GM19035 (cell line): ENCODE data around the gene ENPEP.
"Not testable (repeated sequence)": the region's sequence is repeated elsewhere in the genome, so short reads cannot be mapped to it uniquely, and the experiment has no call there.

Experiments used
- ATAC-seq: cut with Tn5 transposase; IDR thresholded peaks from one replicate; pipeline ENCODE4 v1.9.1; 2021; ENCODE audit not compliant: unreplicated experiment

ENPEP gene, protein sequence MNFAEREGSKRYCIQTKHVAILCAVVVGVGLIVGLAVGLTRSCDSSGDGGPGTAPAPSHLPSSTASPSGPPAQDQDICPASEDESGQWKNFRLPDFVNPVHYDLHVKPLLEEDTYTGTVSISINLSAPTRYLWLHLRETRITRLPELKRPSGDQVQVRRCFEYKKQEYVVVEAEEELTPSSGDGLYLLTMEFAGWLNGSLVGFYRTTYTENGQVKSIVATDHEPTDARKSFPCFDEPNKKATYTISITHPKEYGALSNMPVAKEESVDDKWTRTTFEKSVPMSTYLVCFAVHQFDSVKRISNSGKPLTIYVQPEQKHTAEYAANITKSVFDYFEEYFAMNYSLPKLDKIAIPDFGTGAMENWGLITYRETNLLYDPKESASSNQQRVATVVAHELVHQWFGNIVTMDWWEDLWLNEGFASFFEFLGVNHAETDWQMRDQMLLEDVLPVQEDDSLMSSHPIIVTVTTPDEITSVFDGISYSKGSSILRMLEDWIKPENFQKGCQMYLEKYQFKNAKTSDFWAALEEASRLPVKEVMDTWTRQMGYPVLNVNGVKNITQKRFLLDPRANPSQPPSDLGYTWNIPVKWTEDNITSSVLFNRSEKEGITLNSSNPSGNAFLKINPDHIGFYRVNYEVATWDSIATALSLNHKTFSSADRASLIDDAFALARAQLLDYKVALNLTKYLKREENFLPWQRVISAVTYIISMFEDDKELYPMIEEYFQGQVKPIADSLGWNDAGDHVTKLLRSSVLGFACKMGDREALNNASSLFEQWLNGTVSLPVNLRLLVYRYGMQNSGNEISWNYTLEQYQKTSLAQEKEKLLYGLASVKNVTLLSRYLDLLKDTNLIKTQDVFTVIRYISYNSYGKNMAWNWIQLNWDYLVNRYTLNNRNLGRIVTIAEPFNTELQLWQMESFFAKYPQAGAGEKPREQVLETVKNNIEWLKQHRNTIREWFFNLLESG

DNA sequence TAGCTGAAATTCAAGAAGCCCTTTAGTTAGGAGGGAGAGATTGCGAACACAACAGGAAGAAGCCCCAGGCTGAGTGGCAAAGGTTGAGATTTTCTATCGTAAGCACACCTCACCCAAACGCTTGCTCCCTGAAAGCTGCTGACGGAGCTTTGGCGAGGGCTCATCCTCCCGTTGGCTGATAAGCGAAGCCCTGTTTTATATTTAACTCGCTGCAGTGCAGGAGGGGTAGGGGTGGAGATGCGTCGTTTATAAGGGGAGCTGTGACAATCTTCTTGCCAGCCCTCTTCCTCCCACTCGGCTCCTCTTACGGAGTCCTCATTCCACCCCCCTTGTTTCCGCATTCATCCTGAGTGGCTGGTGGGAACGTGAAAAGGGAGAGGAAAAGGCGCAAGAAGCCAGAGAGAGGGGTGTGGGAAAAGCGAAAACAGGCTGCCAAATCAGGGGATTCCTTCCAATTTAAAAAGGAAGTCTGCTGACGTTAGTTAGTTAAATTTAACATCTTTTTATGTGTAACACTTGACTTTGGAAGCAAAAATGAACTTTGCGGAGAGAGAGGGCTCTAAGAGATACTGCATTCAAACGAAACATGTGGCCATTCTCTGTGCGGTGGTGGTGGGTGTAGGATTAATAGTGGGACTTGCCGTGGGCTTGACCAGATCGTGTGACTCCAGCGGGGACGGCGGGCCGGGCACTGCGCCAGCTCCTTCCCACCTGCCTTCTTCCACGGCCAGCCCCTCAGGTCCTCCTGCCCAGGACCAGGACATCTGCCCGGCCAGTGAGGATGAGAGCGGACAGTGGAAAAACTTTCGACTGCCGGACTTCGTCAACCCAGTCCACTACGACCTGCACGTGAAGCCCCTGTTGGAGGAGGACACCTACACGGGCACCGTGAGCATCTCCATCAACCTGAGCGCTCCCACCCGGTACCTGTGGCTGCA lies at the start of gene ENPEP:
ENPEP (plus strand) TSS at position 275 of the 938 bp plus-strand sequence; CDS start at position 535, 260 bp downstream.
- no peak for ATAC-seq

DNA sequence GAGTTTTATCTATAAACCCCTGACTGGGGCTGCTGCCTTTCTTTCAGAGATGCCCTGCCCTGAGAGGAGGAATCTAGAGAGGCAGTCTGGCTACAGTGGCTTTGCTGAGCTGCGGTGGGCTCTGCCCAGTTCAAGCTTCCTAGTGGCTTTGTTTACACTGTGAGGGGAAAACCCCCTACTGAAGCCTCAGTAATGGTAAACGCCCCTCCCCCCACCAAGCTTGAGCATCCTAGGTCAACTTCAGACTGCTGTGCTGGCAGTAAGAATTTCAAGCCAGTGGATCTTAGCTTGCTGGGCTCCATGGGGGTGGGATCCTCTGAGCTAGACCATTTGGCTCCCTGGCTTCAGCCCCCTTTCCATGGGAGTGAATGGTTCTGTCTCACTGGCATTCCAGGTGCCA lies 44.1 kb upstream of the ENPEP start:
- ATAC-seq: not testable (repeated sequence)

DNA sequence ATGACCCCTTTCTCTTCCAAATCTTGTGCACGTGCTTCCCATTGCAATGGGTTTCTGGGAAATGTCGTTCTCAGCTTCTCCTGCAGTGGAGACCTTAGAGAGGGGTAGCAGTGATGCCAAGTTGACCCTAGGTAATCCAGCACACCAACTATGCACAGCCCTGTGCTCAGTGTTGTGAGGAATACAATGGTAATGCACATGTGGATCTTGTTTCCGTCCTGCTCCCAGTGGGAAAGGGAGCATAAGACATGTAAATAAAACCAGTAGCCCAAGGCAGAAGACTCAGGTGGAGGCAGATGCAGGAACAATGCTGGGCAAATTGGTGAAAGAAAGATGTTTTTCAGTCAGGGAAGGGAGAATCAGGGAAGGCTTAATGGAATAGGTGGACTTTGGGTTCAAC lies 38.7 kb upstream of the ENPEP start:
- ATAC-seq: not testable (repeated sequence)

DNA sequence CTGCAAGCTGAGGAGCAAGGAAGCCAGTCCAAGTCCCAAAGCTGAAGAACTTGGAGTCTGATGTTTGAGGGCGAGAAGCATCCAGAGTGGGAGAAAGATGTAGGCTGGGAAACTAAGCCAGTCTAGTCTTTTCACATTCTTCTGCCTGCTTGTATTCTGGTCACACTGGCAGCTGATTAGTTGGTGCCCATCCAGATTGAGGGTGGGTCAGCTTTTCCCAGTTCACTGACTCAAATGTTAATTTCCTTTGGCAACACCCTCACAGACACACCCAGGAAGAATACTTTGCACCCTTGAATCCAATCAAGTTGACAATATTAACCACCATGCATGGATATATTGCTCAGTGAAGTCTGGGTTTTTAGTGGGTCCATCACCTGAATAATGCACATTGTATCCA lies 36.7 kb upstream of the ENPEP start:
- not testable (repeated sequence) for ATAC-seq

DNA sequence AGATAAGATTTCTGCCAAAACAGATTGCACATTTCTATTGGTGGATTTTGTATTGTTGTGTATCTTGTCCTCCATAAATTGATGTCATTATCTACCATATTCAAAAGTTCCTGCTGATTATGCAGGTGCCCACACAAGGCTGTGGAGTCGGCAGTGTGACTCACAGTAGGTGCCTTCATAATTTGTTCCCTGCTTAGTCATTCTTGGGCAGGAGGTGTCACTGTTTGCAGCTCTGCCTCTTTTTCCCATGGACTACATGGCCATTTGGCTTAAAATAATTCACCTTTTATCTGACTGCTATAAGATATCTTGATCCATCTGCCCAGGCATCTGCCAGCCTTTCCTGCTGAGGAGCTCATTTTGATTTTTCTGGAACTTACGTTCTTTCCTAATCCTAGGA lies 33.6 kb upstream of the ENPEP start:
- ATAC-seq: no peak

DNA sequence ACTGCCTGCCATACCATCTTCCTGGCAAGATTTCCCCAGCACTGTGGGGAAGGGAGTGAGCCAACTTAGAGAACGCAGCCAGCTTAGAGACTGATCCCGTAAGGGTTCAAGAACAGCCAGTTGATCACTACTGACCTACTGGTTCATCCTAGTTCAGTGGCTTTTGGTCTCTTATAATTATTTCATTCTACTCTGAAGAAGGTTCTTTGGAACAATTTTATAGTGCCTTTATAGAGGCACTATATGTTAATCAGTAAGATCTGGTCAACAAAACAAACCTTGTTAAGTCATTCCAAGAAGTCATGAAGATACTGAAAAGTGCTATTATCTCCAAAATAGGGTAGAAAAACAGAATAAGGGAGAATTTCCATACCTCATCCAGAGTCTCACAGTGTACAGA lies 33.2 kb upstream of the ENPEP start:
- ATAC-seq: no peak

DNA sequence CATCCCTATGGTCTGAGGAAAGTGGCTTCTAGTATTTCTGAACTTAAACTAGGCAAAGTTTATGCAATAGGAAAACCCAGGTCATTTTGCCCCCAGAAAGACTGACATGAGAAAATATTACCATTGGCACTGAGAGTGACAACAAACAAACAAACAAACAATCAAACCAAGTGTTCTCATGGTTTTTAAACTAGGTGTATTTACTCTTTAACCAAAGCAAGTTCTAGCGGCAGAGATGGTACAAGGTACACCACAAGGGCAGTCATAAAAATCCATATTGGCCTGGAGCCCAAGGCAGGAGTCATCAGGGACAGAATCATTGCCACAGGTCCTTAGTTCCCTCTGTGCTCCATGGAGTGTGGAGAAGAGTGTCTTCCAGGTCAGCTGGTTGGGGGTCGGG lies 26.0 kb upstream of the ENPEP start:
- ATAC-seq: no peak

DNA sequence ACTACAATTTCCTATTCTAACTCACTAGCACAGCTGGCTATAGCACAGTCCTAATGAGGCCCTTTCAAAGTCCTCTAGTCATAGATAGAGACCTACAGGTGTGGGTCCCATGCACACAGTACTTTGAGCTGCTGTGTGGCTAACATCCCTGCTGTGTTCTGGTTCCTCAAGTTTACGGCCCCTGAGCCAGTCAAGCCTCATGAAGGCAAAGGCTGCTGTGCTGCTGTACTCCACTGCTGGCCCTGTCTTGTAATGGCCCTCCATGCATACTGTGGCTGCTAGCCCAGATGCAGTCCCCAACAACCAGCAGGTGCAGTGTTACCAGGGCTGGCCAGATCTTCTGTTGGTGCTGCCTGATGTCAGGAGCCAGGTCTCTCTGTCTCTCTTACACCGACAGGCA lies 23.4 kb upstream of the ENPEP start:
- no peak for ATAC-seq

DNA sequence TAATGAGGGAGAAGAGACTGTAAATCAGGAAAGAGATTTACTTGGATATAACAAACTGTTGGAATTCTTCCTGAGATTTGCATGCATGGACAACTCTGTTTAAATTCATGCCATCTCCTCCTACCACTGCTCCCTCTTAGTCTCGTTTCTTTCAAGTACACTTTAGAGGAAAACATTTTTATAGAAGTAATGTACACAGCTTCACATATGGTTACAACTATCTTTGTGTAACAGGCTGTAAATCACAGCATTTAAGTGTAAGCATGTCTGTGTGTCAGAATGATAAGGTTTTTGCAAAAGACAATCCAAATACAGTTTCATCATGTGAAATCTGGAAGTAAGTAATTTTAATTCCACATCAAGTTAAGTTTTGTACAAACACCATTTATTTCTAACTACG lies 21.5 kb upstream of the ENPEP start:
- ATAC-seq: no peak

DNA sequence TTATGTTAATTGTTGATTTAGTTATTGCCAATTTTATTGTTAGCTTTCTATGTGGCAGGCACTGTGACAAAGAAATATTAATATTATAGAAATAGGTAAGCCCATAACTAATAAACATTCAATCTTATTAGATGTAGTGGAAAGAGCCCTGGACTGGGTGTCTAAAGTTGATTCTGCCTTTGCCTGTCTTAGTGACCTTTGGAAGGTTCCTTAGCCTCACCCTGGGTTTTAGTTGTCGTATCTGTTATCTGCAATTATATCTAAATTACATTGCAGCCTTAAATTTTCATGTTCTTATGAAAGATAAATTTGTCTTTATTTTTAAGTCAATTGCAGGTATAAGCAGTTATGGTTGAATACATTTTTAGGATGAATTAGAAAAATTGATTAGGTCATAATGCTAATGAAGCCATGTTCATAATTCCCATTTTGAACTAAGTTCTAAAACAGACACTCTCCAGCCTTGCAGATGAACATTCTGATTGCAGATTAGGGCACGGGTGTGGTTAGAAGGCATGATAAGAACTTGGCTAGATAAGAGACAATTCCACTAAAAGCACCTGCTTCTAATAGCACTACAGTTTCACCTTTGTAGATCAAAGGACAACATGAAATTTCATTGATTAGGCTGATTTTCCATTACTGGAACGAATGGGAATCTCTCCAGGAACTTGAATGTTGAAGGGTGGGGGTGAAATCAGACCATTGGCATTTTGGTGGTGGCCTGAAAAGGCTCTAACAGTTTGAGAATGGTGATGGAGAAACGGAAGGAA lies 17.3 kb upstream of the ENPEP start:
- no peak for ATAC-seq

DNA sequence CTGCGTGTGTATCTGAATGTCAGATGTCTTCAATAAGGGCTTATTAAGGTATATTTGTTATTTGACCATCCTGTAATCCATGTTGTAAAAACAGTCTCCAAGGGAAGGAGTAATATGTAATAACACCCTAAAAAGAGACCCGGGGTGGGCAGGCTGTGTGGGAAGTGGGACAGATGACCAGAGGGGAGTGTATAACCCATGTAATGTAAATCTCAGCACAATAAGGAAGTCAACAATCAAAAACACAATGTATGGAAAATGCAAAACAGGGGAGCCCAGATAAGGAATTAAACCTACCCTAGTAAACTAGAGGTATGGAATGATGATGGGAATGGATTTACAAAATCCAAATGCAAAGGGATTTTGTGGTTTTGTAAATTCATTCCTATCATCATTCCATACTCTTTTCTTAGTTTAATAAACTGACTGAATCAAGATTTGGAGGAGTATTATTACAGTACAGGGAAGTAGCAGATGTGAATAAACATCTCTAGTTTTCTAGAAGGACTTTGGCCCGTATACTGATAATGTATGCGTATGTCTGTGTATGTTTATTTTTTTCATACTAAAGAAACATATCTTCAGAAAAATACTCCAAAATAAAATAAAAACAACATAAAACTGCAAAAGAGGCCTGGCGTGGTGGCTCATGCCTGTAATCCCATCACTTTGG lies 15.7 kb upstream of the ENPEP start:
- ATAC-seq: no peak

DNA sequence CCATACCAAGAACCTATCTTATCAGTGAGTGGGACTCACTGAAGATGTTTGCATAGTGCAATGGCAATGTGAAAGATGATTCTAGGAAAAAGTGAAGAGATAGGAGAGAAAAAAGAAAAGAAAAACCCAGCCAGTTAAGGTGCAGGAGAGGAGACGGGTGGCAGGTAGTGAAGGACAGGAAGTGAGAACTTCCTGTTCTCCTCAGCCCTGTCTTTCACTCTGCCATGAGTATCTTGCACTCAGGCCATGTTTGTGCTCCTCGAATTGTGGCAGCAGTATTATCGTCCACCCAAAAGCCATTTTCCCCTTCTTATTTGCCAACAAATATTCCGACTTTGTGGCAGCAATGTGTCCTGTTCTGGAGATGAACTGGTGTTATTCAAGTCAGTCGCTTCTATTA lies 8.6 kb upstream of the ENPEP start:
- no peak for ATAC-seq

DNA sequence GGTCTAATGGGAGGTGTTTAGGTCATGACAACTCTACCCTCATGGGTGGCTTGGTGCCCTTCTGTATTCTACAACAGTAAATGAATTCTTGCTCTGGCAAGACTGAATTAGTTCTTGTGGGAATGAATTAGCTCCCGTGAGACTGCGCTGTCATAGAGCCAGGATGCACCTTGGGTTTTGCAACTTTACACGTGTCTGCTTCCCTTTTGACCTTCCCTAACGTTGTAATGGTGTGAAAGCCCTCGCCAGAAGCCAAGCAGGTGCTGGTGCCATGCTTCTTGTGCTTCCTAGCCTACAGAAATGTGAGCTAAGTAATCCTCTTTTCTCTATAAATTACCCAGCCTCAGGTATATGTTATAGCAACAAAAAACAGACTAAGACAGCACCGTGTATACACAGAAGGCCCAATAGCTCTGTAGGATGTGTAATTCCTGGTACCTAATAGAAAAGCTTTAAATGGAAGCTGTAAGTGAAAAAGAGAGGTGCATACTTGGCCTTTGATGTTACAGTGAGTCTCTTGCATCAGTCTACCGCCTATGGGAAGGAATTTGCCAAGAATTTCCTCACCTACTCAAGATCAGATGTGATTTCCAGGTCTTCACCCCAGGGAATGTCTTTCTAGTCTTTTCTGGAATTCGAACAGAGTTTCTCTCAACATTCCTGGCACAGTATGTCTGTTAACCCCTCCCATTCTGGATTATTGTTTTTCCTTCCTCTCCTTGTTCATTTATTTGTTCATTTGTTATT lies 3.2 kb upstream of the ENPEP start:
- ATAC-seq: no peak

DNA sequence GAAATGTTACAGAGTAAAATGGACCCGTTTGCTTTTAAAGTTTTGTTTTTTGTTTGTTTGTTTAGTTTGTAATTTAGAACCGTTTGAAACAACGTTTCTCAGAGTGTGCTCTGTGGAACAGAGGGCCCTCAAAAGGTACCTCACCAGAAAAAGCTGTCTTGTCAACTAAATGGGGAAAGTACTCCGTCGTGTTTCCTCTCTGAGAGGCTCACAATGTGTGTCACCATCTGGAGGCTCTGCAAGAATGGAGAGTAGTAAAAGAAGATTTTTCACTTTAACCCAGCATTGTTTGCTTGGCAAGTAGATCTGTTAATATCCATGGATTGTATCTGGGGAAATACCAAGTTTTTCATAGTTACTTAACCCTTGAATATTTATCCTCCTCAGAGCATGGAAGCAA lies 1.5 kb upstream of the ENPEP start:
- ATAC-seq: no peak

DNA sequence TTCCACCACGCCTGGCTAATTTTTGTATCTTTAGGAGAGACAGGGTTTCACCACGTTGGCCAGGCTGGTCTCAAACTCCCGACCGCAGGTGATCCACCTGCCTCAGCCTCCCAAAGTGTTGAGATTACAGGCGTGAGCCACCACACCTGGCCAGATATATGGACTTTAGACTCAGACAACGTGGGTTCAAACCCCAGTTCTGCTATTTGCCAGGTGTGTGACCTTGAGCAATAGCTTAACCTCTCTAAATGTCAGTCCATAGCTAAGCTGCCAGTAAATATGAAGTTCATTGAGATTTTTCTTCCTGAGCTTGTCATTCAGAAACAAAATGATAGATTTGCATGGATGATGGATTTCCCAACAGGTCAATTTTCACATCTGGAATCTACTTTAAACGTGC lies 875 bp upstream of the ENPEP start:
- not testable (repeated sequence) for ATAC-seq

DNA sequence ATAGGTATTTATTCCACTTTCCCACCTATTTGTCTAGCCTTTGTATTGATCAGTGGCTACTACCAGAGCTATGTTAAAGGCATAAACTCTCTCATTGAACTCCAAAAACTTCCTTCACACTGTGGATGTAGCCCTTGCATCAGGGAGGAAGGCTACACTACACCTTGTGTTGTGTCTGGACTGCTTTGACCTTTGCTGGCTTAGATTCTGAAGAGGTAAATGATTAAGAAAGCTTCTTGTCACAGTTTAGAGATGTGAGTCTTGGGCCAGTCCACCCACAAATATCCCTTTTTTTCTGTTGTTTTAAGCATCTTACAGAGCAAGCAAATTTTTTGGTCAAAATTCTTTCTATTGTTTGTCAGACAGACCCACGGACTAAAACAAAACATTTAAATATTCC lies 1.9 kb downstream of the ENPEP start:
- ATAC-seq: no peak

DNA sequence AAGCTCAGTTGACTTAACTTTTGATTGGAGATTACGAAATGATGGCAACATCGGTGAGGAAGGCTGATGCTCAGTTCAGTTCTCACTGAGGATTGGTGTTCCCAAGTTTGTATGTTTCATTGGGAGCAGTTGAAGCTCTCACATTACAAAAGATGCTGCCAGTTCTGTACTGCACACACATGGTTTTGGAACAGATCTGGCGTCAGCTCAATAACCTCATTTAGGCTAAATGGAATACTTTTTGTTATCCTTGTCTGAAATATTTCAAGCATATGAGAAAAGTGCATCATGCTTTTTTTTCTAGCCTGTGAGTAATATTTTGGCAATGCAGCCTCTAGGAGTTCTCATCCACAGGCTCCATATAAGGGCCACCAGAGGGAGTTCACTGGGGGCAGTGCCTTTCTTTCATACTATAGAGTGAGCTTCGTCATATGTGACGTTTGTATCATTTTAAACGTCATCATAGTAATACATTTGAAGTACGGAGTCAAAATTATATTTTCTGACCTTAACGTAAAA lies 4.1 kb downstream of the ENPEP start:
- ATAC-seq: no peak

DNA sequence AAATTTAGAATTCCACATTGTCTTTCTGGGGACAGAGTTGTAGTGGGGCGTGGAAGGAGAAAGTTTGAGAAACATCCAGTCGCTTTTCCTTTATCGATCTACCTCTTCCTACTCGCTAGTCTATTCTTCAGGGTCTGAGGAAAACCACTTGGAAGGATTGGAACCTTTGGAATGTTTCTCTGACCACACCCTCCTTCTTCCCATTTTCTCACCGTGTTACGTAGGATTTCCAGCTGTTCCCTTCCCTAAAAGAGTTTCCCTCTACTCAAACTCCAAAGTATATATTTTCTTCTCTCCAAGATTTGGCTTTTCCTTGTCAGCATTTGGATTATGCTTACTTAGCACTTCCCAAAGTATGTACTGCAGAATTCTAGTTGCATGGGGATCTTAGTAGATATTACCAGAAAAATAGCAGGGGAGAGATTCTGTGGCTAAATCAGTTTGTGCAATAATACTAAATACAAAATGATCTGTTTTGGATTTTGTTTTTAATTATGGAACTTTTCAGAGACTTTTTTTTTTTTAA lies 4.9 kb downstream of the ENPEP start:
- ATAC-seq: no peak
